ENCODE measurements around the gene NTF3.

Gene NTF3

GRCh38 chr12:5485454-5485853, 53.5 kb downstream of the NTF3 start:
- no peak for DNase-seq (ENCODE audit: extremely low read depth in 1 of 2, low read depth in 1 of 2)

DNA sequence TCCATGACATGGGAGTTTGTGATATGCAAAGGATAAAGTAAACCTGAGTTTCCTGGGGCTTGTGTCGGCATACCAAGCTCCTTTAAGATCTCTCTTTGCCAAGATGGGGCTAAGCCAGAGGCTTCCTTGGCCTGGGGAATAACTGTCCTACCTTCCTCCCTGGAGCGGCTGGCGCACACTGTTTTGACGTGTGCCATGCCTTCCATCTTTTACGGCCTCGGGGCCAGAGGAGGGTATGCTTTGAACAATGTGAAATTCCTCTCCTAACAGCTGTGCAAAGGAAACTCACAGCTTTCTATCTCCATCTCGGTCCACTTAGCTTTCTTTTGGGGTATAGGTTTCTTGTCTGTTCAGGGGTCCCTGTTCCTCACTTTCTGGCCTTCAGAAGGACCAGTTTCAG, 55.2 kb downstream of the NTF3 start:
- no peak for DNase-seq (ENCODE audit: extremely low read depth in 1 of 2, low read depth in 1 of 2)

- no peak for DNase-seq (ENCODE audit: extremely low read depth in 1 of 2, low read depth in 1 of 2)
Observed at GRCh38 chr12:5487948-5488625, 56.2 kb downstream of the NTF3 start.

GRCh38 chr12:5488626-5488955, 56.7 kb downstream of the NTF3 start:
- no peak for DNase-seq (ENCODE audit: extremely low read depth in 1 of 2, low read depth in 1 of 2)

DNA sequence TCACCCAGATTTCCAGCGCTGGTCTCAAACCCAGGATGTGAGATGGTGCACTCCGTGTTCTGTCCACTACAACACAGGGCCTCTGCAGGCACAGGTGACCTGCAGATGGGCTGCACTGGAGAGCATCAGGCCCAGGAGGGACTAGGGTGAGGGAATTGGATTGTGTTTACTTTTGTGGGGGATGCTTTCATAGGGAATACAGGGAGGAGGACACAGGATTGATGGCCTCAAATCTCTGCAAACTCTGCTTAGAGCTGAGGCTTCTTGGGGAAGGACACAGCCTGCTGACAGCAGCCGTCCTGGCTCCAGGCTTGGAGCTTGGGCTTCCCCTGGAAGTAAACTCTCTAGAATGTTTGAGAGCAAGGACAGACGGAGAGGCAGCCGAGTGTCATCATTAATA, 57.1 kb downstream of the NTF3 start:
- DNase-seq (ENCODE audit: extremely low read depth in 1 of 2, low read depth in 1 of 2) = no peak

- no peak for DNase-seq (ENCODE audit: extremely low read depth in 1 of 2, low read depth in 1 of 2)
Observed at GRCh38 chr12:5489760-5490406, 58.0 kb downstream of the NTF3 start.

- DNase-seq (ENCODE audit: extremely low read depth in 1 of 2, low read depth in 1 of 2) = no peak
Observed at GRCh38 chr12:5492562-5492961, 60.7 kb downstream of the NTF3 start.

DNA sequence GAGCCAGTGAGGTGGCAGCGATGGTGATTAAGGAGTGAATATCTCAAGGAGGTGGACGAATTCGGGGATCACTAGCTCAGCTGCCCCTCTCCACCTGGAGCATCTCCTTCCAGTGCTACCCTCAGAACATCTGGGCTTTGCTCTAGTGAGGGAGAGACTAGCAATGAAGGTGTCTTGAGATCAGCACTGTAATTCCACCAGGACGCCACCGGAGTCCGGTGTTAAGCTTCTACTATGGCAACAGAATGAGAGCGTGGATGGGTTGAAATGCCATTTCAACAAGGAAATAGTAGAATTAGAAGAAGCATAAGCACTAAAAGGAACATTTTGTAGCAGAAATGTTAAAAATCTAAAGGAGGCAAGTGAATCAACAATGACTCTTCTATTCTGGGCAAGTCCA, 61.1 kb downstream of the NTF3 start:
- no peak for DNase-seq (ENCODE audit: extremely low read depth in 1 of 2, low read depth in 1 of 2)

DNA sequence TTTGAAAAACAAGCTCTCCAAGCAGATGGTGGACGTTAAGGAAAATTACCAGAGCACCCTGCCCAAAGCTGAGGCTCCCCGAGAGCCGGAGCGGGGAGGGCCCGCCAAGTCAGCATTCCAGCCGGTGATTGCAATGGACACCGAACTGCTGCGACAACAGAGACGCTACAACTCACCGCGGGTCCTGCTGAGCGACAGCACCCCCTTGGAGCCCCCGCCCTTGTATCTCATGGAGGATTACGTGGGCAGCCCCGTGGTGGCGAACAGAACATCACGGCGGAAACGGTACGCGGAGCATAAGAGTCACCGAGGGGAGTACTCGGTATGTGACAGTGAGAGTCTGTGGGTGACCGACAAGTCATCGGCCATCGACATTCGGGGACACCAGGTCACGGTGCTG, 62.4 kb downstream of the NTF3 start:
- DNase-seq (ENCODE audit: extremely low read depth in 1 of 2, low read depth in 1 of 2) = no peak

- no peak for DNase-seq (ENCODE audit: extremely low read depth in 1 of 2, low read depth in 1 of 2)
Observed at GRCh38 chr12:5497329-5498053, 65.6 kb downstream of the NTF3 start.

GRCh38 chr12:5498076-5498475, 66.2 kb downstream of the NTF3 start:
- no peak for DNase-seq (ENCODE audit: extremely low read depth in 1 of 2, low read depth in 1 of 2)

DNA sequence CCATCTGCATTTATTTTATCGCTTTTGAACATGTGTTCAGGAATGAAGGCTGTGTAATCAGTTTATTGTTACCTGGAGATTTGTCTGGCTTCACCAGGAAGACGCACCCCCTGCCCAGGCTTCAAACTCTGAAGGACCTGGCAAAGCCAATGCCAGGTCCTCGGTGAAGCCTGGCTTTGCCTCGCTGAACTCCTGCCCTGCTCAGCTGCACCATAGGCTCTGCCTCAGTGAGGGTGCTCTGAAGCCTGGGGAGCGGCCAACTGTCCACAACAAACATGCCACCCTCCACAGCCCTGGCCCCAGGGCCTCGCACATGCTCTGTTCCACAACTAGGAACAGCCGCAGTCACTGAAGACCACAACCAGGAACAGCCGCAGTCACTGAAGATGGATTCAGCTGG, 66.9 kb downstream of the NTF3 start:
- DNase-seq (ENCODE audit: extremely low read depth in 1 of 2, low read depth in 1 of 2) = no peak

- DNase-seq (ENCODE audit: extremely low read depth in 1 of 2, low read depth in 1 of 2) = no peak
Observed at GRCh38 chr12:5499566-5500330, 67.8 kb downstream of the NTF3 start.

DNA sequence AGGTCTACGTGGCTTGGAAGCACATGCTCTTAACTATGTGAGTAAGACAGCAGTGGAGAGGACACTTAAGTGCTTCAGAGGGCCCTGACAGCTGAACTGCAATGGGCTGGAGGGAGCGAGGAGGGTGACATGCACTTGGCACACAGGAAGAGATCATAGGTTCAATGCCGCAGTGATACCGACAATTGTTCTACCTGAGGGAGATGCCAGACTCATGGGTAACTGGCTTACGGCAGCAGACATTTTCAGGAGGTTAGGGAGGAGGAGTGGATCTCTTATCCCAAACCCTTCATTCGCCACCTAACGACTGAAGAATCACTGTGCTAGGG, 68.4 kb downstream of the NTF3 start:
- no peak for DNase-seq (ENCODE audit: extremely low read depth in 1 of 2, low read depth in 1 of 2)

- DNase-seq (ENCODE audit: extremely low read depth in 1 of 2, low read depth in 1 of 2) = no peak
Observed at GRCh38 chr12:5503774-5504173, 71.9 kb downstream of the NTF3 start.

- DNase-seq (ENCODE audit: extremely low read depth in 1 of 2, low read depth in 1 of 2) = no peak
Observed at GRCh38 chr12:5505116-5505515, 73.2 kb downstream of the NTF3 start.

DNA sequence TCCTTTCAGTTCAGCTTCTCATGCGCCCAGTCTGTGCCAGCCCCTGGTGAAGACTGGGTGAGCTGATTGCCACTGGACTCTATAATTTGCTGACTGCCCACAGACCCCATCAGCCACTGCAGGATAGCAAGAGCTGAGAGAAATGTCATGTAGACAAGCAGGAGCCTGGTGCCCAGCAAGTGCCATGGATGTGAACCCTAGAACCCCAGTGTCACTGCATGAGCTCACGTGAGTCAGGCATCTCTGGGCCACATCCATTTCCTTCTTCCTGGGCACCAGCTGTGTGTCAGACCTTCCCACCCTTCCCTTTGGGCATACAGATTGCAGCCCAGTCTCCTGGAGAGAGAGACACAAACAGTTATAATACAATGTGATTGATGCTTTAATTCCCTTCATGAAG, 73.8 kb downstream of the NTF3 start:
- no peak for DNase-seq (ENCODE audit: extremely low read depth in 1 of 2, low read depth in 1 of 2)

DNA sequence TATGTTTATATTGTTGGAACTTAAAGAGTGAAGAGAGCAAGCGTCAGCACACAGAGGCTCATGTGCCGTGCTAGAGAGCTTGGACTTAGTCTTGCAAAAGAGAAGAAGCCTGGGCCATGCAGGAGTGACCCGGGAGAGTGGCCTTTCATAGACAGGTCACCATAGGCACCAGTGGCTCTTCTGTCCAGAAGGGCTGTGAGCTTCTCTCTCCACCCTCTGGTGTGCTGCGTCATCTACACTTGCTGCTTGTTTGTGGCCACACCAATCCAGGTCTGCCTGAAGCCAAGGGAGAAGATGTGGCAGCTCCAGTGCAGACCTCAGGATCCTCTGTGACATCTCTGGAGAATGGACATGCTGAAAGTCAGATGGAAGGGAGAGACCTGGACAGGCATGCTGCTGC, 74.4 kb downstream of the NTF3 start:
- no peak for DNase-seq (ENCODE audit: extremely low read depth in 1 of 2, low read depth in 1 of 2)

GRCh38 chr12:5506821-5507231, 74.9 kb downstream of the NTF3 start:
- DNase-seq (ENCODE audit: extremely low read depth in 1 of 2, low read depth in 1 of 2) = no peak

DNA sequence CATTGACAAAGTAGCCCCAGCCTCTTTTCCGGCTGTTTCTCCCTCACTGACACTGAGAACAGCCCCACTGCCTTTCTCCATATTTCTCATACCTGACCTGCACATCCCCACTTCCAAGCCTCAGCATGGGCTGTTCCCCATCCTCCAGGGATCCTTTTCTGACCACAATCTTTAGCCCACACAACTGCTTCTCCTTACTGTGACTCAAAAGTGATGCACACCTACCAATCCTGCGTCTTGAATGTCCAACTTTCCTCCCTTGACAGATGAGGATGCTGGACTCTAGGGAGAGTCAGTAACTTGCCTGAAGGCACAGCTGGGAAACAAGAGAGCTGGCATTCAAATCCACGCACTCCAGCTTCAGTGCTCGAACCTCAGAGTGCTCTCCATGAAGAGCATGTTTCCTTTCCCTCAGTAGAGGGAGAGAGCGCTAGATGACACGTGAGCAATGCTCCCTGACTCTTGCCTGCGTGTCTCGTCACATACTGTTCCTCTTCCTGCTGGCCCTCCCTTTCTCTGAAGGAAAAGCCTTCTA, 75.6 kb downstream of the NTF3 start:
- no peak for DNase-seq (ENCODE audit: extremely low read depth in 1 of 2, low read depth in 1 of 2)

DNA sequence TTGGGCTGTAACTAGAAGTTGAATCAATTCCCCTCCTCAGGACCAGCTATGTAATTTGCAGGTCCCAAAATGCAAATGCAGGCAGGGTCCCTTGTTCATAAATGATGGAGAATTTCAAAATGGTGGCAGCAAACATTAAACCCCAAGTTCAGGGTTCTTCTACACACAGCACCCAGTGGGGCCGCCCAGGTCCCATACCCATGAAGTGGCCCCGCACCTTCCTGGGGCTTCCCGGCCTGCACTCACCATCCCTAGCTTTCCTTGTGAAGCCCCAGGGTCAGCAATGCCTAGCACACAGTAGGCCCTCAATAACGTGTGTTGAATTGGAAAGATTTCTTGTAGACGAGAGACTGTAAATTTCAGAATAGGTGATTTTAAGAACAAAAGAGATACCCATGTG, 76.0 kb downstream of the NTF3 start:
- no peak for DNase-seq (ENCODE audit: extremely low read depth in 1 of 2, low read depth in 1 of 2)

DNA sequence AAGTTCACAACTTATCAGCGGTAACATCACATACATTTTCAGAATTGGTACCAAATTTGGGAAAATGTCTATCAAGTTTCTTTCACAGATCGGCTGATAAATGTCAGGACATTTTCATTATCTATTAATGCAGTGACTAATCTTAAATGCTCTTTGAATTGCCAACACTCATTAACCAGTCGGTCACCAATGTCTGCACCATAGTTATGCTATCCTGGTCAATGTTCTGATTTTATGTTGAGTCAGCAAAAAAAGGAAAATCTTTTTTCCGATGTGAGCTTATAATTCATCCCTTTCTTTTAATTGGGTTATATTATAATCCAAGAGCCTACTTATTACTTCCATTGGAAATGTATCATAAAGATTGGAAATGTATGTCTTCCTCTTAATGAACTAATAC, 77.2 kb downstream of the NTF3 start:
- no peak for DNase-seq (ENCODE audit: extremely low read depth in 1 of 2, low read depth in 1 of 2)

Data from activated CD8-positive, alpha-beta memory T cell treated with anti-CD3 and anti-CD28 coated beads for 1 hour (primary cell).